GM10847 (cell line): ENCODE measurements around the gene SNTA1.
A peak's percentile ranks its signal among the peaks of the same experiment; 100 is the strongest.

Experiments
- POLR2A ChIP-seq: IDR thresholded peaks from 2 replicates; pipeline ENCODE4 v1.6.1; 2011; ENCODE audit not compliant: insufficient read length; ENCODE audit errors: extremely low read depth

The SNTA1 gene

GRCh38 chr20:33443512-33444239 lies at the start of gene SNTA1:
Gene SNTA1 (minus strand): TSS chr20:33443763. CDS start chr20:33443620, 143 bp downstream.
- no peak for TF ChIP-seq POLR2A

GRCh38 chr20:33490934-33491656 lies 47.5 kb upstream of the SNTA1 start:
- no peak for TF ChIP-seq POLR2A

- TF ChIP-seq POLR2A: no peak
These were observed 46.7 kb upstream of the SNTA1 start, which contains the start of gene CBFA2T2 for GRCh38 chr20:33490023-33490933. Gene CBFA2T2 (plus strand): TSS chr20:33490096. CDS start chr20:33490268, 172 bp downstream.

GRCh38 chr20:33489495-33490022 lies 46.0 kb upstream of the SNTA1 start:
- peak; percentile 86 for TF ChIP-seq POLR2A

- no peak for TF ChIP-seq POLR2A
These were observed 44.6 kb upstream of the SNTA1 start for GRCh38 chr20:33488201-33488600.

- TF ChIP-seq POLR2A: no peak
These were observed 39.0 kb upstream of the SNTA1 start for GRCh38 chr20:33482581-33482980.

GRCh38 chr20:33481431-33481941 lies 37.9 kb upstream of the SNTA1 start:
- no peak for TF ChIP-seq POLR2A

GRCh38 chr20:33480048-33480447 lies 36.5 kb upstream of the SNTA1 start:
- TF ChIP-seq POLR2A: no peak

GRCh38 chr20:33477386-33478234 lies 34.0 kb upstream of the SNTA1 start:
- TF ChIP-seq POLR2A: no peak

GRCh38 chr20:33475381-33476152 lies 32.0 kb upstream of the SNTA1 start:
- no peak for TF ChIP-seq POLR2A

- TF ChIP-seq POLR2A: no peak
These were observed 31.4 kb upstream of the SNTA1 start for GRCh38 chr20:33474963-33475362.

- no peak for TF ChIP-seq POLR2A
These were observed 30.7 kb upstream of the SNTA1 start for GRCh38 chr20:33474097-33474873.
